HEK293 (cell line): ENCODE measurements around the gene PPIL6.
A peak's percentile ranks its signal among the peaks of the same experiment; 100 is the strongest.

Source experiments
- EGR2 ChIP-seq: fragments of 450-650 bp; formaldehyde crosslinking; IDR thresholded peaks from 2 replicates; pipeline ENCODE4 v1.5.1; 2016; ENCODE audit warnings: low read depth, missing biosample characterization, missing genetic modification characterization
- FEZF1 ChIP-seq: fragments of 450-650 bp; formaldehyde crosslinking; IDR thresholded peaks from 2 replicates; pipeline ENCODE4 v1.5.1; 2016; ENCODE audit warnings: missing biosample characterization, missing genetic modification characterization
- HOXA7 ChIP-seq: sonication (generic); formaldehyde crosslinking; IDR thresholded peaks from 2 replicates; pipeline ENCODE4 v1.8.1; 2022; ENCODE audit warnings: missing genetic modification reagents, borderline replicate concordance
- HOXC10 ChIP-seq: sonication (generic); formaldehyde crosslinking; IDR thresholded peaks from 2 replicates; pipeline ENCODE4 v1.8.1; 2023; ENCODE audit warnings: mild to moderate bottlenecking, missing genetic modification reagents
- INSM2 ChIP-seq: fragments of 450-650 bp; formaldehyde crosslinking; IDR thresholded peaks from 2 replicates; pipeline ENCODE4 v1.5.1; 2016; ENCODE audit warnings: missing biosample characterization, missing genetic modification characterization
- KLF1 ChIP-seq: fragments of 450-650 bp; formaldehyde crosslinking; IDR thresholded peaks from 2 replicates; pipeline ENCODE4 v1.5.1; 2016; ENCODE audit warnings: missing biosample characterization, missing genetic modification characterization
- KLF16 ChIP-seq: fragments of 450-650 bp; formaldehyde crosslinking; IDR thresholded peaks from 2 replicates; pipeline ENCODE4 v1.5.1; 2017; ENCODE audit warnings: missing biosample characterization, missing genetic modification characterization
- MZF1 ChIP-seq: fragments of 450-650 bp; formaldehyde crosslinking; IDR thresholded peaks from 2 replicates; pipeline ENCODE4 v1.5.1; 2017; ENCODE audit warnings: missing biosample characterization, missing genetic modification characterization, borderline replicate concordance
- REST ChIP-seq: fragments of 450-650 bp; formaldehyde crosslinking; IDR thresholded peaks from 2 replicates; pipeline ENCODE4 v1.5.1; 2016; ENCODE audit warnings: missing biosample characterization, missing genetic modification characterization
- ZBTB21 ChIP-seq: fragments of 450-650 bp; formaldehyde crosslinking; IDR thresholded peaks from 2 replicates; pipeline ENCODE4 v1.5.1; 2017; ENCODE audit warnings: missing biosample characterization, missing genetic modification characterization
- ZBTB48 ChIP-seq: fragments of 450-650 bp; formaldehyde crosslinking; IDR thresholded peaks from 2 replicates; pipeline ENCODE4 v1.5.1; 2016; ENCODE audit warnings: missing biosample characterization, missing genetic modification characterization
- ZFHX2 ChIP-seq: fragments of 450-650 bp; formaldehyde crosslinking; conservative IDR thresholded peaks from 2 replicates; pipeline ENCODE4 v1.5.1; 2016; ENCODE audit warnings: missing biosample characterization, missing genetic modification characterization
- ZFP37 ChIP-seq: fragments of 450-650 bp; formaldehyde crosslinking; IDR thresholded peaks from 2 replicates; pipeline ENCODE4 v1.5.1; 2016; ENCODE audit warnings: missing biosample characterization, missing genetic modification characterization
- ZFP69B ChIP-seq: fragments of 450-650 bp; formaldehyde crosslinking; IDR thresholded peaks from 2 replicates; pipeline ENCODE4 v1.5.1; 2016; ENCODE audit warnings: missing biosample characterization, missing genetic modification characterization
- ZIC2 ChIP-seq: fragments of 450-650 bp; formaldehyde crosslinking; IDR thresholded peaks from 2 replicates; pipeline ENCODE4 v1.5.1; 2016; ENCODE audit warnings: missing biosample characterization, missing genetic modification characterization
- ZNF391 ChIP-seq: fragments of 450-650 bp; formaldehyde crosslinking; IDR thresholded peaks from 2 replicates; pipeline ENCODE4 v1.5.1; 2016; ENCODE audit warnings: low read depth, missing biosample characterization, missing genetic modification characterization, borderline replicate concordance
- ZNF423 ChIP-seq: fragments of 450-650 bp; formaldehyde crosslinking; IDR thresholded peaks from 2 replicates; pipeline ENCODE4 v1.5.1; 2016; ENCODE audit warnings: missing biosample characterization, missing genetic modification characterization
- ZNF449 ChIP-seq: fragments of 450-650 bp; formaldehyde crosslinking; IDR thresholded peaks from 2 replicates; pipeline ENCODE4 v1.5.1; 2017; ENCODE audit warnings: missing biosample characterization, mild to moderate bottlenecking, missing genetic modification characterization, moderate library complexity
- ZNF510 ChIP-seq: fragments of 450-650 bp; formaldehyde crosslinking; IDR thresholded peaks from 2 replicates; pipeline ENCODE4 v1.5.1; 2018; ENCODE audit warnings: mild to moderate bottlenecking, missing genetic modification characterization, missing biosample characterization; ENCODE audit not compliant: insufficient replicate concordance
- ZNF610 ChIP-seq: fragments of 450-650 bp; formaldehyde crosslinking; IDR thresholded peaks from 2 replicates; pipeline ENCODE4 v1.5.1; 2016; ENCODE audit warnings: missing biosample characterization, missing genetic modification characterization, borderline replicate concordance
- ZNF701 ChIP-seq: fragments of 450-650 bp; formaldehyde crosslinking; IDR thresholded peaks from 2 replicates; pipeline ENCODE4 v1.5.1; 2016; ENCODE audit warnings: missing biosample characterization, missing genetic modification characterization
- ZNF777 ChIP-seq: fragments of 450-650 bp; formaldehyde crosslinking; IDR thresholded peaks from 2 replicates; pipeline ENCODE4 v1.5.1; 2017; ENCODE audit warnings: missing biosample characterization, missing genetic modification characterization, borderline replicate concordance
- TF ChIP-seq, protein P1 (sequence below): sonication (generic); formaldehyde crosslinking; IDR thresholded peaks from 2 replicates; pipeline ENCODE4 v1.8.1; 2022; ENCODE audit warnings: mild to moderate bottlenecking, moderate library complexity, missing genetic modification reagents
- TF ChIP-seq, protein P2 (sequence below): fragments of 450-650 bp; formaldehyde crosslinking; IDR thresholded peaks from 2 replicates; pipeline ENCODE4 v1.5.1; 2017; ENCODE audit warnings: missing biosample characterization, missing genetic modification characterization
- TF ChIP-seq, protein P3 (sequence below): fragments of 450-650 bp; formaldehyde crosslinking; IDR thresholded peaks from 2 replicates; pipeline ENCODE4 v1.5.1; 2016; ENCODE audit warnings: missing biosample characterization, missing genetic modification characterization
- TF ChIP-seq, protein P4 (sequence below): fragments of 450-650 bp; formaldehyde crosslinking; optimal IDR thresholded peaks from 2 replicates; pipeline ENCODE3; 2016; ENCODE audit warnings: missing biosample characterization, mild to moderate bottlenecking, missing genetic modification characterization

Gene PPIL6

GRCh38 chr6:109381747-109382575 is 58.5 kb downstream of the PPIL6 start, which contains the start of gene CD164 (continued):
- TF ChIP-seq KLF16 (tag by site-specific recombination) (no peak), REST (no peak; the same call in 1 of the 2 replicates), HOXC10 (peak; percentile 70; the same call in 1 of the 2 replicates), ZFP37 (tag by site-specific recombination) (peak; percentile 50; the same call in 1 of the 2 replicates), ZFP69B (peak; percentile 23), ZNF423 (tag by site-specific recombination) (peak; percentile 51), ZNF701 (tag by site-specific recombination) (no peak; the same call in 1 of the 2 replicates), ZNF449 (tag by site-specific recombination) (peak; percentile 19; the same call in 1 of the 2 replicates), ZNF391 (peak; percentile 85; the same call in 1 of the 2 replicates), MZF1 (tag by site-specific recombination) (peak; percentile 44; the same call in 1 of the 2 replicates), ZFHX2 (tag by site-specific recombination) (peak; percentile 90), ZBTB48 (tag by site-specific recombination) (peak; percentile 93), INSM2 (tag by site-specific recombination) (peak; percentile 40; the same call in 1 of the 2 replicates), ZBTB21 (tag by site-specific recombination) (peak; percentile 84), ZNF777 (tag by site-specific recombination) (no peak), ZIC2 (tag by site-specific recombination) (peak; percentile 96), ZNF510 (tag by site-specific recombination) (no peak), KLF1 (tag by site-specific recombination) (peak; percentile 72; the same call in 1 of the 2 replicates), FEZF1 (tag by site-specific recombination) (peak; percentile 16), HOXA7 (0 out of 2 replicates have a peak, but pooled peaks have one; percentile 60), ZNF610 (peak; percentile 59; the same call in 1 of the 2 replicates), EGR2 (tag by site-specific recombination) (peak; percentile 89)
- TF ChIP-seq, protein P1, sequence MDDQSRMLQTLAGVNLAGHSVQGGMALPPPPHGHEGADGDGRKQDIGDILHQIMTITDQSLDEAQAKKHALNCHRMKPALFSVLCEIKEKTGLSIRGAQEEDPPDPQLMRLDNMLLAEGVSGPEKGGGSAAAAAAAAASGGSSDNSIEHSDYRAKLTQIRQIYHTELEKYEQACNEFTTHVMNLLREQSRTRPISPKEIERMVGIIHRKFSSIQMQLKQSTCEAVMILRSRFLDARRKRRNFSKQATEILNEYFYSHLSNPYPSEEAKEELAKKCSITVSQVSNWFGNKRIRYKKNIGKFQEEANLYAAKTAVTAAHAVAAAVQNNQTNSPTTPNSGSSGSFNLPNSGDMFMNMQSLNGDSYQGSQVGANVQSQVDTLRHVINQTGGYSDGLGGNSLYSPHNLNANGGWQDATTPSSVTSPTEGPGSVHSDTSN (CRISPR knock-in tag) = peak; percentile 95
- TF ChIP-seq, protein P2, sequence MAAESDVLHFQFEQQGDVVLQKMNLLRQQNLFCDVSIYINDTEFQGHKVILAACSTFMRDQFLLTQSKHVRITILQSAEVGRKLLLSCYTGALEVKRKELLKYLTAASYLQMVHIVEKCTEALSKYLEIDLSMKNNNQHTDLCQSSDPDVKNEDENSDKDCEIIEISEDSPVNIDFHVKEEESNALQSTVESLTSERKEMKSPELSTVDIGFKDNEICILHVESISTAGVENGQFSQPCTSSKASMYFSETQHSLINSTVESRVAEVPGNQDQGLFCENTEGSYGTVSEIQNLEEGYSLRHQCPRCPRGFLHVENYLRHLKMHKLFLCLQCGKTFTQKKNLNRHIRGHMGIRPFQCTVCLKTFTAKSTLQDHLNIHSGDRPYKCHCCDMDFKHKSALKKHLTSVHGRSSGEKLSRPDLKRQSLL (tag by site-specific recombination) = no peak
- TF ChIP-seq, protein P3, sequence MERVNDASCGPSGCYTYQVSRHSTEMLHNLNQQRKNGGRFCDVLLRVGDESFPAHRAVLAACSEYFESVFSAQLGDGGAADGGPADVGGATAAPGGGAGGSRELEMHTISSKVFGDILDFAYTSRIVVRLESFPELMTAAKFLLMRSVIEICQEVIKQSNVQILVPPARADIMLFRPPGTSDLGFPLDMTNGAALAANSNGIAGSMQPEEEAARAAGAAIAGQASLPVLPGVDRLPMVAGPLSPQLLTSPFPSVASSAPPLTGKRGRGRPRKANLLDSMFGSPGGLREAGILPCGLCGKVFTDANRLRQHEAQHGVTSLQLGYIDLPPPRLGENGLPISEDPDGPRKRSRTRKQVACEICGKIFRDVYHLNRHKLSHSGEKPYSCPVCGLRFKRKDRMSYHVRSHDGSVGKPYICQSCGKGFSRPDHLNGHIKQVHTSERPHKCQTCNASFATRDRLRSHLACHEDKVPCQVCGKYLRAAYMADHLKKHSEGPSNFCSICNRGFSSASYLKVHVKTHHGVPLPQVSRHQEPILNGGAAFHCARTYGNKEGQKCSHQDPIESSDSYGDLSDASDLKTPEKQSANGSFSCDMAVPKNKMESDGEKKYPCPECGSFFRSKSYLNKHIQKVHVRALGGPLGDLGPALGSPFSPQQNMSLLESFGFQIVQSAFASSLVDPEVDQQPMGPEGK (tag by site-specific recombination) = peak; percentile 54
- TF ChIP-seq, protein P4, sequence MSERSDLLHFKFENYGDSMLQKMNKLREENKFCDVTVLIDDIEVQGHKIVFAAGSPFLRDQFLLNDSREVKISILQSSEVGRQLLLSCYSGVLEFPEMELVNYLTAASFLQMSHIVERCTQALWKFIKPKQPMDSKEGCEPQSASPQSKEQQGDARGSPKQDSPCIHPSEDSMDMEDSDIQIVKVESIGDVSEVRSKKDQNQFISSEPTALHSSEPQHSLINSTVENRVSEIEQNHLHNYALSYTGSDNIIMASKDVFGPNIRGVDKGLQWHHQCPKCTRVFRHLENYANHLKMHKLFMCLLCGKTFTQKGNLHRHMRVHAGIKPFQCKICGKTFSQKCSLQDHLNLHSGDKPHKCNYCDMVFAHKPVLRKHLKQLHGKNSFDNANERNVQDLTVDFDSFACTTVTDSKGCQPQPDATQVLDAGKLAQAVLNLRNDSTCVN (tag by site-specific recombination) = peak; percentile 97
